HepG2 (cell line): ENCODE data around the gene NAA16. TPM values are rescaled to one million over a fixed set of nuclear protein-coding genes. Genes with fewer than 3 reads are reported as not detected.

Source experiments
- ATF3 ChIP-seq: sonication (generic); formaldehyde crosslinking; IDR thresholded peaks from 2 replicates; pipeline ENCODE4 v1.4.0; 2020; ENCODE audit warnings: missing genetic modification reagents
- ATM ChIP-seq: fragments of 450-650 bp; IDR thresholded peaks from 2 replicates; pipeline ENCODE4 v1.7.1; 2017; ENCODE audit warnings: mild to moderate bottlenecking, borderline replicate concordance
- ATRX ChIP-seq: sonication (generic); formaldehyde crosslinking; IDR thresholded peaks from 2 replicates; pipeline ENCODE4 v1.4.0; 2020; ENCODE audit warnings: missing genetic modification reagents, borderline replicate concordance
- HNRNPL ChIP-seq: fragments of 200-400 bp; formaldehyde crosslinking; IDR thresholded peaks from 2 replicates; pipeline ENCODE4 v1.6.1; 2017; ENCODE audit warnings: mild to moderate bottlenecking, low read depth, low read length
- IRF9 ChIP-seq: sonication (generic); formaldehyde crosslinking; IDR thresholded peaks from 2 replicates; pipeline ENCODE4 v1.8.0; 2022; ENCODE audit warnings: missing genetic modification reagents, mild to moderate bottlenecking, borderline replicate concordance
- NR2F1 ChIP-seq, 2 experiments: fragments of 450-650 bp in 1 of 2; formaldehyde crosslinking in 1 of 2; IDR thresholded peaks; 2 replicates each; pipeline versions ENCODE4 v1.5.0 to v1.6.1; 2016 to 2020; ENCODE audit warnings: mild to moderate bottlenecking in 1 of 2, missing compliant biosample characterization in 1 of 2, missing genetic modification reagents in 1 of 2, moderate library complexity in 1 of 2
- PAXIP1 ChIP-seq: sonication (generic); formaldehyde crosslinking; conservative IDR thresholded peaks from 2 replicates; pipeline ENCODE4 v1.4.0; 2020; ENCODE audit warnings: mild to moderate bottlenecking, missing genetic modification reagents, moderate library complexity
- SMARCE1 ChIP-seq: fragments of 450-650 bp; IDR thresholded peaks from 2 replicates; pipeline ENCODE4 v1.6.1; 2017; ENCODE audit warnings: borderline replicate concordance
- SP2 ChIP-seq: sonication (generic); formaldehyde crosslinking; IDR thresholded peaks from 2 replicates; pipeline ENCODE4 v1.5.1; 2020; ENCODE audit warnings: mild to moderate bottlenecking, missing genetic modification reagents
- SRF ChIP-seq: IDR thresholded peaks from 2 replicates; pipeline ENCODE4 v1.6.1; 2011; ENCODE audit warnings: mild to moderate bottlenecking, low read depth, low read length, moderate library complexity
- STAT6 ChIP-seq: sonication (generic); formaldehyde crosslinking; IDR thresholded peaks from 2 replicates; pipeline ENCODE4 v1.4.0; 2020; ENCODE audit warnings: missing genetic modification reagents, mild to moderate bottlenecking, borderline replicate concordance
- TARDBP ChIP-seq: sonication (generic); formaldehyde crosslinking; IDR thresholded peaks from 2 replicates; pipeline ENCODE4 v1.8.0; 2022; ENCODE audit warnings: mild to moderate bottlenecking, missing genetic modification reagents
- TCF7 ChIP-seq: sonication (generic); IDR thresholded peaks from 2 replicates; pipeline ENCODE4 v1.6.1; 2016; ENCODE audit warnings: antibody characterized with exemption, low read depth
- TERF1 ChIP-seq: sonication (generic); formaldehyde crosslinking; IDR thresholded peaks from 2 replicates; pipeline ENCODE4 v1.8.0; 2022; ENCODE audit warnings: mild to moderate bottlenecking, missing genetic modification reagents, moderate library complexity
- ZNF160 ChIP-seq: sonication (generic); formaldehyde crosslinking; IDR thresholded peaks from 2 replicates; pipeline ENCODE4 v1.8.0; 2022; ENCODE audit warnings: mild to moderate bottlenecking, inconsistent platforms, missing genetic modification reagents
- ZNF30 ChIP-seq: sonication (generic); formaldehyde crosslinking; IDR thresholded peaks from 2 replicates; pipeline ENCODE4 v1.5.0; 2020; ENCODE audit warnings: mild to moderate bottlenecking, missing genetic modification reagents
- ZNF619 ChIP-seq: sonication (generic); formaldehyde crosslinking; IDR thresholded peaks from 2 replicates; pipeline ENCODE4 v1.4.0; 2020; ENCODE audit warnings: mild to moderate bottlenecking, missing genetic modification reagents
- polyA plus RNA-seq, 8 experiments: library from polyadenylated mRNA; depleted of rRNA in 3 of 8; stranded (reverse) in 7 of 8; unstranded in 1 of 8; fragments of >200 nt; fragmentation: Illumina TruSeq in 4 of 8; extraction: Trizol in 4 of 8; gene quantifications; 2 replicates each; pipeline versions ENCODE4 v1.2.1 to v1.2.3, GENCODE V29; 2011 to 2016; ENCODE audit warnings: low read depth in 4 of 8, missing spikeins in 1 of 8, mixed read lengths in 1 of 8; ENCODE audit not compliant: insufficient read depth in 1 of 8
- total RNA-seq, 5 experiments: library from RNA; depleted of rRNA; stranded (reverse); fragments of >200 nt; fragmentation: Illumina TruSeq; extraction: Trizol; gene quantifications; 2 replicates each; pipeline ENCODE4 v1.2.3, GENCODE V29; 2016; ENCODE audit warnings: low read depth in 1 of 5
- TF ChIP-seq, protein P1 (sequence below): sonication (generic); formaldehyde crosslinking; IDR thresholded peaks from 2 replicates; pipeline ENCODE4 v1.8.1; 2023; ENCODE audit warnings: mild to moderate bottlenecking, moderate library complexity, missing genetic modification reagents
- TF ChIP-seq, protein P2 (sequence below): IDR thresholded peaks from 2 replicates; pipeline ENCODE4 v1.6.1; 2016; ENCODE audit warnings: missing compliant biosample characterization, missing genetic modification reagents, borderline replicate concordance

Gene NAA16
- total and polyA plus RNA-seq, 2 of the 13 experiments (the other 11 are each of a cell fraction or from before 2014, with no cell fraction given) = 9.2 to 15.1 TPM

- TF ChIP-seq PAXIP1 = peak; percentile 72
- TF ChIP-seq, protein P1, sequence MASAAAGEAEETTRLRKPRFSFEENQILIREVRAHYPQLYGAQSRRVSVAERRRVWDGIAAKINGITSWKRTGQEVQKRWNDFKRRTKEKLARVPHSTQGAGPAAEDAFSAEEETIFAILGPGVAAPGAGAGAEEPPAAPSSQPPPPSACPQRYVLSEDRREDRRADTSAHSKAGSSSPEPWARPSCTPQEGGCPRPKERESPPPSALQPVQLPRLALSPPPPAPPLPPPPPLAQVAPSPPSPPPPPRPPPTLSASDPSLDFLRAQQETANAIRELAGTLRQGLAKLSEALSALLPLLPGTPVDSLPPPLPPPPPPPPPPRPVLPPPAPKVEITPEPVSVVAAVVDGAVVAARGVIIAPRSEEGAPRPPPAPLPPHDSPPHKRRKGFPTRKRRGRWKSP (CRISPR knock-in tag) = 0 out of 2 replicates have a peak, but pooled peaks have one; percentile 42
- peak; percentile 91 for TF ChIP-seq TCF7
- no peak for TF ChIP-seq ZNF160
- TF ChIP-seq, protein P2, sequence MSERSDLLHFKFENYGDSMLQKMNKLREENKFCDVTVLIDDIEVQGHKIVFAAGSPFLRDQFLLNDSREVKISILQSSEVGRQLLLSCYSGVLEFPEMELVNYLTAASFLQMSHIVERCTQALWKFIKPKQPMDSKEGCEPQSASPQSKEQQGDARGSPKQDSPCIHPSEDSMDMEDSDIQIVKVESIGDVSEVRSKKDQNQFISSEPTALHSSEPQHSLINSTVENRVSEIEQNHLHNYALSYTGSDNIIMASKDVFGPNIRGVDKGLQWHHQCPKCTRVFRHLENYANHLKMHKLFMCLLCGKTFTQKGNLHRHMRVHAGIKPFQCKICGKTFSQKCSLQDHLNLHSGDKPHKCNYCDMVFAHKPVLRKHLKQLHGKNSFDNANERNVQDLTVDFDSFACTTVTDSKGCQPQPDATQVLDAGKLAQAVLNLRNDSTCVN (CRISPR knock-in tag) = no peak
- no peak for TF ChIP-seq TERF1 (CRISPR knock-in tag)
- TF ChIP-seq ZNF619 (CRISPR knock-in tag) = no peak
- TF ChIP-seq STAT6 (CRISPR knock-in tag) = no peak
- TF ChIP-seq NR2F1 (CRISPR knock-in tag; IDR thresholded peaks at IDR 0.05) = peak; percentile 84 to 93
- TF ChIP-seq SRF = no peak
- TF ChIP-seq ATF3 (CRISPR knock-in tag) = no peak
- no peak for TF ChIP-seq ZNF30 (CRISPR knock-in tag)
- no peak for TF ChIP-seq ATM
- TF ChIP-seq IRF9 (CRISPR knock-in tag) = no peak
- no peak; the same call in 1 of the 2 replicates for TF ChIP-seq TARDBP (CRISPR knock-in tag)
- TF ChIP-seq HNRNPL = no peak
- no peak for TF ChIP-seq SP2 (CRISPR knock-in tag)
- no peak for TF ChIP-seq SMARCE1
- TF ChIP-seq ATRX (CRISPR knock-in tag) = no peak
Observed at GRCh38 chr13:41289463-41289881, 21.6 kb upstream of the NAA16 start (continued).
